AG10803 (cell line): Measurements from ENCODE around the gene NCAM2.

ENCODE experiments used
- DNase-seq: peaks from one replicate; pipeline ENCODE4 v3.0.0; 2010; ENCODE audit warnings: low read depth
- H3K4me3 ChIP-seq: 2 replicates; pipeline ENCODE4 v1.5.1; 2011; ENCODE audit warnings: mild to moderate bottlenecking, low read length, control low read depth
- TF ChIP-seq, protein P1 (sequence below): conservative IDR thresholded peaks from 2 replicates; pipeline ENCODE4 v1.5.1; 2011; ENCODE audit warnings: mild to moderate bottlenecking, low read length, control low read depth, inconsistent platforms

Gene NCAM2

DNA sequence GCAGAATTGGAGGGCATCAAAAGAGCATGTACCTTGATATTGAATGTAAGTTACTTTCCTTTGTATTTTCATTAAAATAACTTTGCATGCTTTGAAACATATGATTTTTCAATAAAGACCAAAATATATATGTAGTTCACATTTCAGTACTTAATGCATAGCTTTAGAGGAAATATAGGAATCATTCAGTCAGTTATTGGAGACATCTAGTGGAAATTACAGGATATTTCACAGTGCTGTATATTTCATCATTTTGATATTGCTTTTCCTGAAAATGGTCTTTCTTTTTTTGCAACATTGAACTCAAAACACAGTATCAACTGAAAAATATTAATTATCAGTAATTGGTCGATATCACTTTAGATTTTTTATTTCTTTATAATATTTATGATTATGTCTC lies 375.8 kb downstream of the NCAM2 start:
- peak; percentile 5 for DNase-seq
- no peak overlapping the region for H3K4me3 ChIP-seq
- TF ChIP-seq, protein P1, sequence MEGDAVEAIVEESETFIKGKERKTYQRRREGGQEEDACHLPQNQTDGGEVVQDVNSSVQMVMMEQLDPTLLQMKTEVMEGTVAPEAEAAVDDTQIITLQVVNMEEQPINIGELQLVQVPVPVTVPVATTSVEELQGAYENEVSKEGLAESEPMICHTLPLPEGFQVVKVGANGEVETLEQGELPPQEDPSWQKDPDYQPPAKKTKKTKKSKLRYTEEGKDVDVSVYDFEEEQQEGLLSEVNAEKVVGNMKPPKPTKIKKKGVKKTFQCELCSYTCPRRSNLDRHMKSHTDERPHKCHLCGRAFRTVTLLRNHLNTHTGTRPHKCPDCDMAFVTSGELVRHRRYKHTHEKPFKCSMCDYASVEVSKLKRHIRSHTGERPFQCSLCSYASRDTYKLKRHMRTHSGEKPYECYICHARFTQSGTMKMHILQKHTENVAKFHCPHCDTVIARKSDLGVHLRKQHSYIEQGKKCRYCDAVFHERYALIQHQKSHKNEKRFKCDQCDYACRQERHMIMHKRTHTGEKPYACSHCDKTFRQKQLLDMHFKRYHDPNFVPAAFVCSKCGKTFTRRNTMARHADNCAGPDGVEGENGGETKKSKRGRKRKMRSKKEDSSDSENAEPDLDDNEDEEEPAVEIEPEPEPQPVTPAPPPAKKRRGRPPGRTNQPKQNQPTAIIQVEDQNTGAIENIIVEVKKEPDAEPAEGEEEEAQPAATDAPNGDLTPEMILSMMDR = peak; percentile 49

DNA sequence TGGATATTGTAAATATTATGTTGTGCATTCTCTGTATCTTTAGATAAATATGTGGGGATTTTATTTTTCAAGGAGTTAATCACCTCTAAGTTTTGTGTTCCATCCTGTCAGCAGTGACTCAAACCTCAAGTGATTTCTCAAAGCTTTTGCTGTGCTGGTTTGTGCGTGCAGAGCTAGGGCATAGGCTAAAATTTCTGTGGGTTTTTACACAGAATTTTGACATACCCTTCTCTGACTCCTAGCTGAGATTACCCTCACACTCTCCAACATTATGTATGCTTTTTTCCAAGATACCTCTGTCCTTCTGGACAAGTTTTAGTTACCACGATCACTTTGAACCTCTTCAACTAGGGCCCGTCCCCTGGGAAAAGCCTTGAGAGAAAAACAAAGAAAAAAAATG lies 384.9 kb downstream of the NCAM2 start:
- DNase-seq = peak; percentile 35
- TF ChIP-seq, protein P1 = no peak
- H3K4me3 ChIP-seq = no peak overlapping the region

DNA sequence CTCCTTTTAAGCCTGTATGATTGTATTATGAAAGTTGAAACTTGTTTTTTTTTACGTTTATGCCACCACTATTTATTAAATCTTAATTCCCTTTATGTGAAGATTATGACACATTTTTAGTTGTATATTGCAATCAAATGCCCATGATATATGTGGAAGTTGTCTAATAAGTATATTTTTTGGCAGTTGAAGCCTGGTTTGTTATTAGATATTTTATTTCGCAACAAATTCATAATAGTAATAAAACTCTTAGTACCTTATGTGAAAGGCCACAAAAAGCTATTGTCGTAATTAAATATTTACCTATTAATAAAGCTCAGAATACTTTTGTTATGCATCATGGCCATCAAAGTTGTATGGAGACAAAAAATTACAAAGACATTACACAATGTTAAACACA lies 386.8 kb downstream of the NCAM2 start:
- DNase-seq = no peak
- no peak overlapping the region for H3K4me3 ChIP-seq
- TF ChIP-seq, protein P1 = no peak

DNA sequence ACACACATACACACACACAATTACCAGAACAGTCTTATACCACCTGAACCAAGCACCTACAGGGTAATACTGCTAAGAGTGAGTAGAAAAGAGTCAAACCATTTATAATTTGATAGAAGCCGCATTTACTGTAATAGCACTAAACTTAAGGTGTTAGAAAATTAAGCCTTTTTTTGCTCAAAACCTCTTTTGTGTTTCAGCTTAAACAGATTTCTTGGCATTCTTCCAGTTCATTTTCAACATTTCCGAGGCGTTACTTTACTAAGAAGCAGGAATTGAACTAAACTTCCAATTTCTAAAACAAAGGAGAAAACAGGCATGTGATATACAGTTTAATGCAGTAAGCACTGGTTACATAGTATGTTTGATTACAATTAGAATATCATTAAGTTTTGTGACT lies 387.2 kb downstream of the NCAM2 start:
- no peak overlapping the region for H3K4me3 ChIP-seq
- no peak for DNase-seq
- TF ChIP-seq, protein P1 = no peak

DNA sequence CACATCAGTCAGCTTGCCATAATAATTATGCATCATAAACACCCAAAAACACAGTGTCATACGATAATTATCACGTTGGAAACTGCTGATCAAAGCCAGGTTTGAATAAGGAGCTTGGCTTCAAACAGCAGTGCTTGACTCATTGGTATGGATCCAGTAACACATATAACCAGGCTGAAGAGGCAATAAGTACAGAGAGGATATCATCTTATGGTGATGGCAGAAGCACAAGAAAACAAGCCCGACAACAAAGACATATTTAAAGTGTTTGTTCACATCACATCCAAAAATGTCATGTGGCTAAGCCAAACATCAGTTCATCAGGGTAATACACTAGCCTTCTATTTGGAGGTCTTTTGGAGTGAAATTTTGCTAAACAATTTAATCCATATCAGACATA lies 389.7 kb downstream of the NCAM2 start:
- H3K4me3 ChIP-seq = no peak overlapping the region
- TF ChIP-seq, protein P1 = no peak
- no peak for DNase-seq

DNA sequence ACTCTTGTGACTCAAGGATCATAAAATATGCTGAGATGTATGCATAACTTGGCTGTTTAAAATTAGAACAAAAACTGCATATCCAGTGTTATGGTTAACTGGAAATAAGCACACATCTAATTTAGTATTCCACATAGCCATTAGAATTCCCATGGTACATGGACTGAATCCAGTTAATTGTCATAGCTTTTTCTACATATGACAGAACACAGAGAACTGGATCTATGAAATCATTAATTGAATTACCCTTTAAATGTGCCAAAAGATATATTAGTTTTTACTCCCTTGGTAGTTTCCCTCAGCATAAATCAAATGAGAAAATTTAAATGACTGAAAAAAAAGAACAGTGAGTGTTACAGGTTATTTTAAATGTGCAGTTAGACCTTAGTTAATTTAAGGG lies 395.9 kb downstream of the NCAM2 start:
- no peak overlapping the region for H3K4me3 ChIP-seq
- DNase-seq = no peak
- TF ChIP-seq, protein P1 = no peak

DNA sequence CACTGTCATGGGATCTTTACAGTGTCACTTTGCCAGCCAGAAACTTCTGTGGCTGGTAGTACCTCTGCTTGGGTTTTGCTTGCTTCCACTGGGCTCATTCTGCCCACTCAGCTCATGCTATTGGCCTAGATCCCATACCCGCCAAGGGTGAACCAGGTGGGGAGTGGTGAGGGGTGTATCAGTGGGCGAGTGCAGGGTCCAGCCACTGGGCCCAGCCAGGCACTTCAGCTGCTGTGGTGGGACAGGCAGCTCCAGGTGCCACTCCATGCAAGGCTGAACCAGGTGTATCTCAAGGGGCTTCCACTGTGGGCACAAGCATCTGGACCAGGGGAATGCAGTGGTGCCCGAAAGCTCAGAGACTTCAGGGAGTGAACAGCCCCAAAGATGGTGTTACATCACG lies 398.2 kb downstream of the NCAM2 start:
- no peak overlapping the region for H3K4me3 ChIP-seq
- no peak for DNase-seq
- TF ChIP-seq, protein P1 = no peak
